ENCODE data around the gene KCNT1. TPM values are rescaled to one million over a fixed set of nuclear protein-coding genes. Genes with fewer than 3 reads are reported as not detected.

Gene KCNT1
- total RNA-seq, 4 donors from 2014 or later, result 0.28 to 0.52 TPM; not detected in 2

DNA sequence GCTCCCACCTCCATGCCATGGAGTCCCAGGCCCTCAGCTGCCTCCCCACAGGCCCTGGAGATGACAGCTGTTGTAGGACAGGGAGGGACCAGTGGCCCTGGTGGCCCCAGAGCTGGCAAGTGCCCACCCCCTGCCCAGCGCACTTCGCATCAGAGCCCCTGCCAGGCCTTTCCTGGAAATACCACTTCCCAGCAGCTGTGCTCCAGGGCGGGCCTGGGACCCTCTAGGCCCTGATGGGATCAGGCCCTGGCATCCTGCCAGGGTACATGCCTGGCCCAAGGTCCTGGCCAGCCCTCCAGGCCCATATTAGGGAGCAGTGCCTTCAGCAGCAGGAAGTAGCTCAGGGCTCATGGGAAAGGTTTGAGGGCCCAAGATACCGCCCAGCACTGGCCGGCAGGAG, 2.5 kb downstream of the KCNT1 start:
- no peak for TF ChIP-seq POLR2A (IDR thresholded peaks at IDR 0.05)
- TF ChIP-seq, protein P1, sequence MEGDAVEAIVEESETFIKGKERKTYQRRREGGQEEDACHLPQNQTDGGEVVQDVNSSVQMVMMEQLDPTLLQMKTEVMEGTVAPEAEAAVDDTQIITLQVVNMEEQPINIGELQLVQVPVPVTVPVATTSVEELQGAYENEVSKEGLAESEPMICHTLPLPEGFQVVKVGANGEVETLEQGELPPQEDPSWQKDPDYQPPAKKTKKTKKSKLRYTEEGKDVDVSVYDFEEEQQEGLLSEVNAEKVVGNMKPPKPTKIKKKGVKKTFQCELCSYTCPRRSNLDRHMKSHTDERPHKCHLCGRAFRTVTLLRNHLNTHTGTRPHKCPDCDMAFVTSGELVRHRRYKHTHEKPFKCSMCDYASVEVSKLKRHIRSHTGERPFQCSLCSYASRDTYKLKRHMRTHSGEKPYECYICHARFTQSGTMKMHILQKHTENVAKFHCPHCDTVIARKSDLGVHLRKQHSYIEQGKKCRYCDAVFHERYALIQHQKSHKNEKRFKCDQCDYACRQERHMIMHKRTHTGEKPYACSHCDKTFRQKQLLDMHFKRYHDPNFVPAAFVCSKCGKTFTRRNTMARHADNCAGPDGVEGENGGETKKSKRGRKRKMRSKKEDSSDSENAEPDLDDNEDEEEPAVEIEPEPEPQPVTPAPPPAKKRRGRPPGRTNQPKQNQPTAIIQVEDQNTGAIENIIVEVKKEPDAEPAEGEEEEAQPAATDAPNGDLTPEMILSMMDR (IDR thresholded peaks at IDR 0.05), result no peak
- Histone ChIP-seq H3K36me3 (no peaks in the 10 kb centered on the region), H3K4me3 (no peak overlapping the region), H3K9me3 (no peaks in the 10 kb centered on the region), H3K27me3 (peaks cover 4 to 34% of the 10 kb centered on the region in 2 donors), H3K4me1 (peaks cover 0 to 9% of the 10 kb centered on the region in 2 donors), H3K27ac (no peak overlapping the region)
- no peak for DNase-seq
- intact Hi-C loops (cut with DNase I; ENCODE audit: low total_unique reads), result no loop called here

DNA sequence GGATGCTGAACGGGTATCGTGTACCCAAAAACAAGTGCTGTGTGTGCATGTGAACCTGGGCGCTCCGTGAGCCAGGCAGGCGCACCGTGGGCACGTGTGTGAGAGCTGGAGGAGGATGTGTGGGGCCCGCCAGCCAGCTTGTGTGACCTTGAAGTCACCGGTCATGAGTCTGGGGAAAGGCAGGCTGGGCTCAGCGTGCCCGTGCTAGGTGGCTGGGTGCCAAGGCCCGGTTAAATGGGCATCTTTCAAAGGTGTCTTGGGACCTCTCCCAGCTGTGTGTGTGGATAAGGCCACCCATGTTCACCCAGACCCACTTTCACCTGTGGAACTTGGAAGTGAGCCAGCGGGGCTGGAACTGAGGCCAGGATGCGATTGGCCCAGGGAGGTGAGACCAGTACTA, 3.4 kb downstream of the KCNT1 start:
- intact Hi-C loops (cut with DNase I; ENCODE audit: low total_unique reads), result no loop called here
- no peak overlapping the region for H3K4me3 ChIP-seq
- no peak overlapping the region for H3K27ac ChIP-seq
- H3K9me3 ChIP-seq, result no peaks in the 10 kb centered on the region
- TF ChIP-seq POLR2A (IDR thresholded peaks at IDR 0.05), result no peak
- peaks cover 0 to 9% of the 10 kb centered on the region in 2 donors for H3K4me1 ChIP-seq
- H3K27me3 ChIP-seq, result peaks cover 4 to 34% of the 10 kb centered on the region in 2 donors
- DNase-seq, result no peak
- no peaks in the 10 kb centered on the region for H3K36me3 ChIP-seq

DNA sequence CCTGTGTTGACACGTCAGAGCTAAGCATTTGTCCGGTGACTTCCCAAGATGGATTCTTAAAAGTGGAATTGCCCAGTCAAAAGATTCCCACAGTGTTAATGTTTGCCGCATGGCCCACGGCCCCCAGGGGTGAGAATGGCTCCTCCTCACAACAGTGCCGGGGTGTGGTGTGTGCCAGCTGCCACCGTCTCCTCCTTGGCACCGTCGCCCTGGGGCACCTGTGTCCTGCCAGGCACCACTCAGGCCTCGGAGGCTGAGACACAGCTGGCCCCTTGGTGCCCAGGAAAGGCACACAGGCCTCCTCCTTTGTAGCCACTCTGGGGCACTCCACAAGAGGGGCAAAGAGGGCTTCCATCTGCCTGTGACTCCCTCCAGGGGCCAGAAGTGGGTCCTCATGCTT, 4.3 kb downstream of the KCNT1 start:
- DNase-seq, result no peak
- intact Hi-C loops (cut with DNase I; ENCODE audit: low total_unique reads), result no loop called here
- peaks cover 4 to 34% of the 10 kb centered on the region in 2 donors for H3K27me3 ChIP-seq
- TF ChIP-seq, protein P1 (IDR thresholded peaks at IDR 0.05), result no peak
- H3K4me3 ChIP-seq, result no peak overlapping the region
- no peak overlapping the region for H3K27ac ChIP-seq
- H3K9me3 ChIP-seq, result no peaks in the 10 kb centered on the region
- peaks cover 0 to 9% of the 10 kb centered on the region in 2 donors for H3K4me1 ChIP-seq
- no peaks in the 10 kb centered on the region for H3K36me3 ChIP-seq

DNA sequence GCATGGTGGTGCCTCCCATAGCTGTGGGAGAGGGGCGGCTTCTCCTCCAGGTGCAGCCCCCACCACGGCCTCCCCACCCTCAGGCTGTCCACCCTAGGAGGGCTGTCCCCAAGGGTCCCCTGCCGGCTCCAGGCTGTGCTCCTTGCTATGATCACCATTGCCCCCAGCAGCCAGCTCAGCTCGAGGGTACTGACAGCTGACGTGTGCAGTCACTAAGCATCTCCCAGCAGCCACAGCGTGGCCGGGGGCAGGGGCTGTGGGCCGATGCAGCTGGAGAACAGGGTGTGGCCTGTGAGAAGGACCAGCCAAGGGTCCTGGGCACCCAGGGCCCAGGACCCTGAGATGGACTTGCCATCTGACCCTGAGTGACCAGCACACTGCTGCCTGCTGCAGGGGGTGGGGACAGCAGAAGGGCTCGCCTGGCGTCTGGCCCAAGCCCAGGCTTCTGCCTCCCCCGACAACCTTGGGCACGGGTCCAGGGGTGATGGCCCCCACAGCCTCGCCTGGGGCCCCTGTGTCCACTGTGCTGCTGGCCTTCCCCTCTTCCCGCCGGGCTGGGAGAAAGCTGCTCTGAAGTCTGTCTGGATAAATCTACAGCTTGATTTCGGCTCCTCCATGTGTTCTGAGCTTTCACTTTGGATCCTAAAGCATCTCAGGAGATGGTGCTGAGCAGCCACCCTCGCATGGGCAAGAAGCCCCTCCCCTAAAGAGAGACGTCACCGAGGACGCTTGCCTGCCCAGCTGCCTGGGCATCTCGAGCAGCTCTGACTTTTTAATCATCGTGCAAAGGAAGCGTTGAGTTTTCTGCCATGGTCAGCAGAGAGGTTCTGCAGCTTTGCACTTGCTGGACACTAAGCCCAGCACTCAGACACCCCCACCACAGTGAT, 5.5 kb downstream of the KCNT1 start:
- Histone ChIP-seq H3K4me3 (no peak overlapping the region), H3K36me3 (no peaks in the 10 kb centered on the region), H3K9me3 (no peaks in the 10 kb centered on the region), H3K27ac (no peak overlapping the region), H3K4me1 (peaks cover 0 to under 1% of the 10 kb centered on the region in 2 donors), H3K27me3 (peaks cover 0 to 34% of the 10 kb centered on the region in 2 donors)
- intact Hi-C loops (cut with DNase I; ENCODE audit: low total_unique reads), result no loop called here
- no peak for TF ChIP-seq POLR2A (IDR thresholded peaks at IDR 0.05)
- TF ChIP-seq, protein P1 (IDR thresholded peaks at IDR 0.05), result no peak
- no peak for DNase-seq

DNA sequence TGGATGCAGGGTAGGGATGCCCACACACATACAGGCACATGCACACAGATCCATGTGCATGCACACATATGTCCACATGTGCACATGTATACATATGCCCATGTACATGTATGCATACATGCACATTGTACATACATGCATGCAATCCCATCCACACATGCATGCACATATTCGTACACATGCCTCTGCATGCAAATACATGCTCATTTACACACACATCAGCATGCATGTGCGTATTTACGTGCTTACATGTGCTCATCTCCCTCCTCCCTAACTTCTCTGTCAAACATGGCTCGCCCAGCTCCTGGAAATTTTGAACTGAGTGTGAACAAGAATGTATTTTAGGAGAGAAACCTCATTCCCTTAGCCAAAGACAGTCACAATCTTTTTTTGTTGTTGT, 6.2 kb downstream of the KCNT1 start:
- no peak overlapping the region for H3K27ac ChIP-seq
- H3K4me1 ChIP-seq, result no peaks in the 10 kb centered on the region
- TF ChIP-seq POLR2A (IDR thresholded peaks at IDR 0.05), result no peak
- TF ChIP-seq, protein P1 (IDR thresholded peaks at IDR 0.05), result no peak
- H3K36me3 ChIP-seq, result no peaks in the 10 kb centered on the region
- H3K27me3 ChIP-seq, result peaks cover 0 to 30% of the 10 kb centered on the region in 2 donors
- DNase-seq, result no peak
- no peak overlapping the region for H3K4me3 ChIP-seq
- H3K9me3 ChIP-seq, result no peaks in the 10 kb centered on the region
- intact Hi-C loops (cut with DNase I; ENCODE audit: low total_unique reads), result no loop called here

All from uterus (tissue), 4 donors.